OCI-LY1 (cell line): Measurements from ENCODE around the gene RXFP1.
A peak's percentile ranks its signal among the peaks of the same experiment; 100 is the strongest.

Experiments used
- H2AFZ ChIP-seq: fragments of 200-600 bp; sonication (generic), shearing (Covaris generic); 2 replicates; pipeline ENCODE4 v1.6.0; 2014; ENCODE audit warnings: antibody characterized with exemption, mild to moderate bottlenecking, low read length
- H3F3A ChIP-seq: fragments of 200-600 bp; sonication (generic), shearing (Covaris generic); 2 replicates; pipeline ENCODE4 v1.6.0; 2014; ENCODE audit warnings: mild to moderate bottlenecking, antibody characterized with exemption, low read length, moderate library complexity; ENCODE audit not compliant: insufficient read depth
- H3K27ac ChIP-seq: fragments of 200-600 bp; sonication (generic); 2 replicates; pipeline ENCODE4 v1.5.1; 2014; ENCODE audit warnings: low read length, mixed run types, mild to moderate bottlenecking, low read depth; ENCODE audit not compliant: poor library complexity, severe bottlenecking
- H3K27me3 ChIP-seq: fragments of 200-600 bp; sonication (generic); 2 replicates; pipeline ENCODE4 v1.6.0; 2014; ENCODE audit warnings: antibody characterized with exemption, mild to moderate bottlenecking, low read length, moderate library complexity; ENCODE audit not compliant: insufficient read depth
- H3K36me3 ChIP-seq: fragments of 200-600 bp; sonication (generic); 2 replicates; pipeline ENCODE4 v1.6.1; 2014; ENCODE audit warnings: mild to moderate bottlenecking, antibody characterized with exemption, low read length, moderate library complexity, mixed read lengths; ENCODE audit not compliant: insufficient read depth
- H3K4me1 ChIP-seq: fragments of 200-600 bp; sonication (generic); 2 replicates; pipeline ENCODE4 v1.5.1; 2014; ENCODE audit warnings: mild to moderate bottlenecking, low read length, moderate library complexity; ENCODE audit not compliant: insufficient read depth, severe bottlenecking
- H3K4me2 ChIP-seq: fragments of 200-600 bp; sonication (generic), shearing (Covaris generic); 2 replicates; pipeline ENCODE4 v1.6.1; 2014; ENCODE audit warnings: low read length
- H3K4me3 ChIP-seq: fragments of 200-600 bp; sonication (generic); 2 replicates; pipeline ENCODE4 v1.5.1; 2014; ENCODE audit warnings: low read length, low read depth, mild to moderate bottlenecking, mixed read lengths; ENCODE audit not compliant: poor library complexity, severe bottlenecking
- H3K79me2 ChIP-seq: fragments of 200-600 bp; shearing (Covaris generic); 2 replicates; pipeline ENCODE4 v1.6.1; 2016; ENCODE audit warnings: mixed run types, low read length, mixed read lengths; ENCODE audit not compliant: insufficient read depth
- H3K9ac ChIP-seq: fragments of 200-600 bp; sonication (generic), shearing (Covaris generic); 2 replicates; pipeline ENCODE4 v1.6.1; 2014; ENCODE audit warnings: mild to moderate bottlenecking, low read length, mixed read lengths
- H3K9me2 ChIP-seq: fragments of 200-600 bp; sonication (generic), shearing (Covaris generic); 2 replicates; pipeline ENCODE4 v1.6.1; 2014; ENCODE audit warnings: low read depth, mild to moderate bottlenecking, low read length, mixed read lengths
- H3K9me3 ChIP-seq: fragments of 200-600 bp; shearing (Covaris generic); 2 replicates; pipeline ENCODE4 v1.6.1; 2014; ENCODE audit warnings: low read length, mixed read lengths
- H4K20me1 ChIP-seq: fragments of 200-600 bp; sonication (generic), shearing (Covaris generic); 2 replicates; pipeline ENCODE4 v1.6.0; 2016; ENCODE audit warnings: mild to moderate bottlenecking, low read length; ENCODE audit not compliant: insufficient read depth
- EZH2 ChIP-seq: fragments of 200-600 bp; sonication (generic), shearing (Covaris generic); IDR thresholded peaks from 2 replicates; pipeline ENCODE4 v1.8.0; 2017; ENCODE audit warnings: borderline replicate concordance, mixed run types, mild to moderate bottlenecking, antibody characterized with exemption, low read length, moderate library complexity, mixed read lengths
- TF ChIP-seq, protein P1 (sequence below): fragments of 200-600 bp; sonication (generic), shearing (Covaris generic); IDR thresholded peaks from 2 replicates; pipeline ENCODE4 v1.5.1; 2017; ENCODE audit warnings: mild to moderate bottlenecking, antibody characterized with exemption, low read length, moderate library complexity, mixed read lengths

Gene RXFP1

DNA sequence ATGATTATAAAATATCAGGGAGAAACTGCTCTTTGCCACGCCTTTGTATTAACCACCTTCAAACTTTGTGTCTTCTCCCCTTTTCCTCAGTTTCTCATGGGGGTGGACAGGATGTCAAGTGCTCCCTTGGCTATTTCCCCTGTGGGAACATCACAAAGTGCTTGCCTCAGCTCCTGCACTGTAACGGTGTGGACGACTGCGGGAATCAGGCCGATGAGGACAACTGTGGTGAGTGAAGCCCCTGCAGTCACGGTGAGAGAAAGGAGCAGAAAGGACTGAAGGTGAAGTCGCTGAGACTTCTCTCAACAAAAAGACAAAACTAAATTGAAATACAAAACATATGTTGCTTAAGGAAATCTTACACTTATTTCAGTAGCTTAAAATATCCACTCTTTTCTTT lies 50.9 kb downstream of the RXFP1 start:
- H3K4me3 ChIP-seq = no peak overlapping the region
- no peaks in the 10 kb centered on the region for H3K79me2 ChIP-seq
- H3K27ac ChIP-seq = no peak overlapping the region
- H3K4me2 ChIP-seq = no peak overlapping the region
- no peaks in the 10 kb centered on the region for H3K36me3 ChIP-seq
- H3K27me3 ChIP-seq = no peaks in the 10 kb centered on the region
- H3K9me3 ChIP-seq = no peaks in the 10 kb centered on the region
- H4K20me1 ChIP-seq = no peaks in the 10 kb centered on the region
- no peak overlapping the region for H2AFZ ChIP-seq
- no peaks in the 10 kb centered on the region for H3K9me2 ChIP-seq
- TF ChIP-seq EZH2 = no peak
- no peak overlapping the region for H3K9ac ChIP-seq
- no peaks in the 10 kb centered on the region for H3F3A ChIP-seq
- H3K4me1 ChIP-seq = no peaks in the 10 kb centered on the region

DNA sequence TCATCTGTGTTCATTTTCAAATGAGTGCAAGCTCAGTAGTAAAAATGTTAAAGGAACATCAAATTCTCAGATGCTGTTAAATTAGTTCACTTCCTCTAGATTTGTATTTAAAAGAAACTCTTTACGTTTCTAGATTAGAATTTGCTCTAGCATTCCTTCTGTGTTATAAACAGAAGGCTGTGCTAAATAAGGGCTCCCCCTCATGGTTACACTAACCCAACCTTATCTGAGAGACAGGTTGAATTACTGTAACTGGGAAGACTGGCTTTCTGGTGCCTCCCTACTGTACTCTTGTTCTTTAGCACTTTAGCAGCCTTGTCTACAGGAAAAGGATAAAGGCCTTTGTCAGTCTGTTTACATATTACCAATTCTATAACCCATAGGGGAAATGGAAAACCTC lies 56.8 kb downstream of the RXFP1 start:
- no peaks in the 10 kb centered on the region for H3K4me1 ChIP-seq
- H3K4me2 ChIP-seq = no peak overlapping the region
- H3F3A ChIP-seq = no peaks in the 10 kb centered on the region
- H3K9ac ChIP-seq = no peak overlapping the region
- H3K36me3 ChIP-seq = no peaks in the 10 kb centered on the region
- H3K79me2 ChIP-seq = no peaks in the 10 kb centered on the region
- H3K9me3 ChIP-seq = no peaks in the 10 kb centered on the region
- no peaks in the 10 kb centered on the region for H3K27me3 ChIP-seq
- no peaks in the 10 kb centered on the region for H3K9me2 ChIP-seq
- H4K20me1 ChIP-seq = no peaks in the 10 kb centered on the region
- TF ChIP-seq, protein P1, sequence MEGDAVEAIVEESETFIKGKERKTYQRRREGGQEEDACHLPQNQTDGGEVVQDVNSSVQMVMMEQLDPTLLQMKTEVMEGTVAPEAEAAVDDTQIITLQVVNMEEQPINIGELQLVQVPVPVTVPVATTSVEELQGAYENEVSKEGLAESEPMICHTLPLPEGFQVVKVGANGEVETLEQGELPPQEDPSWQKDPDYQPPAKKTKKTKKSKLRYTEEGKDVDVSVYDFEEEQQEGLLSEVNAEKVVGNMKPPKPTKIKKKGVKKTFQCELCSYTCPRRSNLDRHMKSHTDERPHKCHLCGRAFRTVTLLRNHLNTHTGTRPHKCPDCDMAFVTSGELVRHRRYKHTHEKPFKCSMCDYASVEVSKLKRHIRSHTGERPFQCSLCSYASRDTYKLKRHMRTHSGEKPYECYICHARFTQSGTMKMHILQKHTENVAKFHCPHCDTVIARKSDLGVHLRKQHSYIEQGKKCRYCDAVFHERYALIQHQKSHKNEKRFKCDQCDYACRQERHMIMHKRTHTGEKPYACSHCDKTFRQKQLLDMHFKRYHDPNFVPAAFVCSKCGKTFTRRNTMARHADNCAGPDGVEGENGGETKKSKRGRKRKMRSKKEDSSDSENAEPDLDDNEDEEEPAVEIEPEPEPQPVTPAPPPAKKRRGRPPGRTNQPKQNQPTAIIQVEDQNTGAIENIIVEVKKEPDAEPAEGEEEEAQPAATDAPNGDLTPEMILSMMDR = peak; percentile 22; the same call in 1 of the 2 replicates
- no peak for TF ChIP-seq EZH2
- no peak overlapping the region for H3K4me3 ChIP-seq
- H3K27ac ChIP-seq = no peak overlapping the region
- H2AFZ ChIP-seq = no peak overlapping the region

DNA sequence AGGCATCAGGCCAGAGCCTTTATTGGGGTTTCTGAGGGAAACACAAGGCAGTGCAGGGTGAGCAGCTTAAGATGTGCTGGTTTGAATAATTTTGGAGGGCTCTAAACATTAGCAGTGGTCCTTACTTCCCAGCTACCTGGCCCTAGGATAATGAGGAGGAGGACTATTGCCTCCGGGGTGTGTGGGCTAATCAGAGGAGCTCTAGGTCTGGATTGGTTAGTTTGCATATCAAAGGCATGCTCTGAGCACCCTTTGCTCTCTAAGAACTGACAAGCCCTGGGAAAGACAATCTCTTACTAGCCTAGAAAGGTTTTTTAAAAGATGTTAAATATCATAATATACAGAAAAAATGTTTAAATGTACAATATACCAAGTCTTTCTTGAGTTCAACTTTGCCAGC lies 58.4 kb downstream of the RXFP1 start:
- H3K9me3 ChIP-seq = no peaks in the 10 kb centered on the region
- no peak overlapping the region for H3K27ac ChIP-seq
- no peaks in the 10 kb centered on the region for H3K27me3 ChIP-seq
- H2AFZ ChIP-seq = no peak overlapping the region
- no peaks in the 10 kb centered on the region for H4K20me1 ChIP-seq
- TF ChIP-seq, protein P1 = no peak
- no peak for TF ChIP-seq EZH2
- no peaks in the 10 kb centered on the region for H3K79me2 ChIP-seq
- no peaks in the 10 kb centered on the region for H3K4me1 ChIP-seq
- no peaks in the 10 kb centered on the region for H3K36me3 ChIP-seq
- H3K9me2 ChIP-seq = no peaks in the 10 kb centered on the region
- no peak overlapping the region for H3K9ac ChIP-seq
- H3K4me3 ChIP-seq = no peak overlapping the region
- H3K4me2 ChIP-seq = no peak overlapping the region
- no peaks in the 10 kb centered on the region for H3F3A ChIP-seq

DNA sequence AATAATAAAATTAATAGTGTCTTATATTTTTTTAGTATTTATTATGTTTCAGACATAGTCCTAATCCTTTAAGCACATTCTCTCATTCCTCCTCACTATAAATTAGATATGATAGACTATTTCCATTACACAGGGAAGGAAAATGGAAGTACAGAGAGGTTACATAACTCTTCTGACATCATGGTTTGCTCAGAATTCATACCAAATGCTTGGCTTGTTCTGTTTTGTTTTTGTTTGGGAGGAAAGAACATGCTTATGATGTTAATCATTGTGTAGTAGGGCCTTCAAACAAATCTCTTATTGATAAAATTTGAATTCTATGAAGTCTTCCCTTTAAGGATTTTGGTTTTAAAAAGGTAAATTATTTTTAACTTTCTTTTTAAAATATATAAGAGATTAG lies 59.5 kb downstream of the RXFP1 start:
- Histone ChIP-seq H3K9ac (no peak overlapping the region), H3F3A (no peaks in the 10 kb centered on the region), H3K27ac (no peak overlapping the region), H3K36me3 (no peaks in the 10 kb centered on the region), H3K9me3 (no peaks in the 10 kb centered on the region), H3K4me3 (no peak overlapping the region), H4K20me1 (no peaks in the 10 kb centered on the region), H3K27me3 (no peaks in the 10 kb centered on the region), H3K79me2 (no peaks in the 10 kb centered on the region), H2AFZ (no peak overlapping the region), H3K4me2 (no peak overlapping the region), H3K9me2 (no peaks in the 10 kb centered on the region), H3K4me1 (no peaks in the 10 kb centered on the region)
- TF ChIP-seq, protein P1 = no peak
- TF ChIP-seq EZH2 = no peak
